Fibroblast of mammary gland (primary cell): ENCODE data around the gene ESRRA.

Experiments
- DNase-seq: peaks from one replicate; pipeline ENCODE4 v3.0.0-alpha.2; 2010; ENCODE audit warnings: low read depth
- H3K4me3 ChIP-seq: 2 replicates; pipeline ENCODE4 v1.5.1; 2011; ENCODE audit warnings: low read depth, mild to moderate bottlenecking, low read length, moderate library complexity; ENCODE audit not compliant: control insufficient read depth
- TF ChIP-seq, protein P1 (sequence below): conservative IDR thresholded peaks from 2 replicates; pipeline ENCODE4 v1.5.1; 2011; ENCODE audit warnings: low read depth, low read length, inconsistent platforms; ENCODE audit not compliant: control insufficient read depth, insufficient read depth

ESRRA gene

GRCh38 chr11:64316672-64317324 lies 11.5 kb downstream of the ESRRA start:
- TF ChIP-seq, protein P1, sequence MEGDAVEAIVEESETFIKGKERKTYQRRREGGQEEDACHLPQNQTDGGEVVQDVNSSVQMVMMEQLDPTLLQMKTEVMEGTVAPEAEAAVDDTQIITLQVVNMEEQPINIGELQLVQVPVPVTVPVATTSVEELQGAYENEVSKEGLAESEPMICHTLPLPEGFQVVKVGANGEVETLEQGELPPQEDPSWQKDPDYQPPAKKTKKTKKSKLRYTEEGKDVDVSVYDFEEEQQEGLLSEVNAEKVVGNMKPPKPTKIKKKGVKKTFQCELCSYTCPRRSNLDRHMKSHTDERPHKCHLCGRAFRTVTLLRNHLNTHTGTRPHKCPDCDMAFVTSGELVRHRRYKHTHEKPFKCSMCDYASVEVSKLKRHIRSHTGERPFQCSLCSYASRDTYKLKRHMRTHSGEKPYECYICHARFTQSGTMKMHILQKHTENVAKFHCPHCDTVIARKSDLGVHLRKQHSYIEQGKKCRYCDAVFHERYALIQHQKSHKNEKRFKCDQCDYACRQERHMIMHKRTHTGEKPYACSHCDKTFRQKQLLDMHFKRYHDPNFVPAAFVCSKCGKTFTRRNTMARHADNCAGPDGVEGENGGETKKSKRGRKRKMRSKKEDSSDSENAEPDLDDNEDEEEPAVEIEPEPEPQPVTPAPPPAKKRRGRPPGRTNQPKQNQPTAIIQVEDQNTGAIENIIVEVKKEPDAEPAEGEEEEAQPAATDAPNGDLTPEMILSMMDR: no peak
- DNase-seq: no peak
- peak overlapping the region; percentile 92 for H3K4me3 ChIP-seq

GRCh38 chr11:64317325-64317960 lies 12.1 kb downstream of the ESRRA start, which contains the start of gene TRMT112:
TSS of gene TRMT112 (minus strand) at chr11:64317559. CDS start at chr11:64317526, 33 bp downstream.
- TF ChIP-seq, protein P1: no peak
- peak within 1 kb of the TSS; percentile 92 for H3K4me3 ChIP-seq
- DNase-seq: peak; percentile 94

DNA sequence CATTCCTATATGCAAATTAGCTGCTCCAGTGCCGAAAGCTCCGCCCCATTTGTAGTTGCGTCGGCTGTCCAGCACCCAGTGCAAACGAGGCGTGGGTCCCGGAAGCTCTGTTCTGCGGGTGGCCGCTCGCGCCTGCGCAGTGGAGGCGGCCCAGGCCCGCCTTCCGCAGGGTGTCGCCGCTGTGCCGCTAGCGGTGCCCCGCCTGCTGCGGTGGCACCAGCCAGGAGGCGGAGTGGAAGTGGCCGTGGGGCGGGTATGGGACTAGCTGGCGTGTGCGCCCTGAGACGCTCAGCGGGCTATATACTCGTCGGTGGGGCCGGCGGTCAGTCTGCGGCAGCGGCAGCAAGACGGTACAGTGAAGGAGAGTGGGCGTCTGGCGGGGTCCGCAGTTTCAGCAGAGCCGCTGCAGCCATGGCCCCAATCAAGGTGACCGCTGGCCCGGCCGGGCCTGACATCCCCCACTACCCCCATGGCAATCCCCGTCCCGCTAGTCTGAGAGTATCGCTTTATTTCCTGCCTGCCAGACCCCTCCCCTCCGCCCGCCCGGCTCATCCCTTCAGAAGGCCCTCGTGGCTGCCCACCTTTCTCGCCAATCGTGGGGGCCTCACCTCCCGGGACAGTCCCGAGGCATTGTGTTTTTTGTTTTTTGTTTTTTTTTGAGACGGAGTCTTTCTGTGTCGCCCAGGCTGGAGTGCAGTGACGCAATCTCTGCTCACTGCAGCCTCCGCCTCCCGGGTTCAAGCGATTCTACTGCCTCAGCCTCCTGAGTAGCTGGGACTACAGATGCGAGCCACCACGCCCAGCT lies 12.8 kb downstream of the ESRRA start, which contains the start of gene PRDX5:
PRDX5 (plus strand) TSS at position 161 of the 805 bp plus-strand sequence; CDS start at position 256, 95 bp downstream.
- TF ChIP-seq, protein P1: no peak
- peak within 1 kb of the TSS; percentile 92 for H3K4me3 ChIP-seq
- DNase-seq: peak; percentile 93

DNA sequence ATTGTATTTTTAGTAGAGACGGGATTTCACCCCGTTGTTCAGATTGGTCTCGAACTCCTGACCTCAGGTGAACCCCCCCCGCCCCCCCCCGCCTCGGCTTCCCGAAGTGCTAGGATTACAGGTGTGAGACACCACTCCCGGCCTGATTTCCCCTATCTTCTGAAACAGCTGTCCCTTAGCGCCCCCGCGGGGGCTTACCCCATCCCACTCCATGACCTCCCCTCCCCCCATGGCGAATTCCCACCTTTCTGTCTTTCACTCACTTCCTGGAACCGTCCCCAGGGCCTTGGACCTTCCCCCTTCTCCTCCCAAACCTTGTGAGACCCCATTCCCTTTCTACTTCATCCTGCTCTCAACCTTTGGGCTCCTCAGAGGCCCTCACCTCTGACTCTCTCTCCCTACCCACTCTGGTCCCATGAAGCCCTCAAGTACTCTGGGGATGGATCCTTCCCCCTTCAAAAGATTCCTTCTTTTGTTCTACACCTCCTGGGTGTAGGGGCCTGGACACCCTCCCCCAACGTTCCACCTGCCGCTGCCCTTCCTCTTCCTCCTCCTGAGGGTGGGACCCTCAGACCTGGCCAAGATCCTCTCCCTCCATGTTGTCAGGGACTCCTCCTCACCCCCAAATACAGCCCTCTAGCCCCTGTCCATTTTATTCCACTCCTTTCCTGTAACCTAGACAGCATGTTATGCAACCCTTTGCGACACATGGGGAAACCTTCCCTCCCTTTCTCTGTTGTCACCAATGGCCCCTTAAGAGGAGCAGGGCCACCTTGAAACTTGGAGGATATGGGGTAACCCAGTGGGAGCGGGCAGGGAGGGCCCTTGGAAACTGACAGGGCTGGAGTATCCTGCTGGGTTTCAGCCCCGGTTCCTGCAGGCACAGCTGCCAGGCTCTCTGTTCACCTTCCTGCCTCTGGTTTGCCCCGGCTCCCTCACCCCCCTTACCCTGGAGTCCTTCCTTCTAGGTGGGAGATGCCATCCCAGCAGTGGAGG lies 13.7 kb downstream of the ESRRA start:
- H3K4me3 ChIP-seq: peak overlapping the region; percentile 92
- no peak for DNase-seq
- TF ChIP-seq, protein P1: no peak

- DNase-seq: no peak
- TF ChIP-seq, protein P1: no peak
- H3K4me3 ChIP-seq: no peak overlapping the region
Observed at GRCh38 chr11:64320556-64320955, 15.2 kb downstream of the ESRRA start.

DNA sequence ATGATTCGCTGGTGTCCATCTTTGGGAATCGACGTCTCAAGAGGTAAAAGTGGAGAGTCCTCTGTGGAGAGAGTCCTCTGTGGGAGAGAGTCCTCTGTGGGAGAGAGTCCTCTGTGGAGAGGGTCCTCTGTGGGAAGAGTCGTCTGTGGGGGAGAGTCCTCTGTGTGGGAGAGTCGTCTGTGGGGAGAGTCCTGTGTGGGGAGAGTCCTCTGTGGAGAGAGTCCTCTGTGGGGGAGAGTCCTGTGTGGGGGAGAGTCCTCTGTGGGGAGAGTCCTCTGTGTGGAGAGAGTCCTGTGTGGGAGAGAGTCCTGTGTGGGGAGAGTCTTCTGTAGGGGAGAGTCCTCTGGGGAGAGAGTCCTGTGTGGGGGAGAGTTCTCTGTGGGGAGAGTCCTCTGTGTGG lies 15.7 kb downstream of the ESRRA start:
- no peak for DNase-seq
- no peak overlapping the region for H3K4me3 ChIP-seq
- TF ChIP-seq, protein P1: no peak
